Epithelial cell of proximal tubule (primary cell): ENCODE data around the gene LRRC9. TPM values are rescaled to one million over a fixed set of nuclear protein-coding genes. Genes with fewer than 3 reads are reported as not detected.
"Not testable (repeated sequence)": the region's sequence is repeated elsewhere in the genome, so short reads cannot be mapped to it uniquely, and the experiment has no call there.

ENCODE experiments used
- DNase-seq: peaks from one replicate; pipeline ENCODE4 v3.0.0-alpha.2; 2011; ENCODE audit warnings: low read depth
- H3K4me3 ChIP-seq: 2 replicates; pipeline ENCODE4 v1.5.1; 2011; ENCODE audit warnings: low read depth, mild to moderate bottlenecking, low read length
- total RNA-seq: library from RNA; depleted of rRNA; stranded (reverse); fragments of >200 nt; gene quantifications from 2 replicates; pipeline ENCODE4 v1.2.3, GENCODE V29; 2015
- TF ChIP-seq, protein P1 (sequence below): conservative IDR thresholded peaks from 2 replicates; pipeline ENCODE4 v1.5.1; 2012; ENCODE audit warnings: low read depth, mild to moderate bottlenecking, low read length

The LRRC9 gene
- total RNA-seq, 1 donor from 2014 or later: 0.23 TPM

DNA sequence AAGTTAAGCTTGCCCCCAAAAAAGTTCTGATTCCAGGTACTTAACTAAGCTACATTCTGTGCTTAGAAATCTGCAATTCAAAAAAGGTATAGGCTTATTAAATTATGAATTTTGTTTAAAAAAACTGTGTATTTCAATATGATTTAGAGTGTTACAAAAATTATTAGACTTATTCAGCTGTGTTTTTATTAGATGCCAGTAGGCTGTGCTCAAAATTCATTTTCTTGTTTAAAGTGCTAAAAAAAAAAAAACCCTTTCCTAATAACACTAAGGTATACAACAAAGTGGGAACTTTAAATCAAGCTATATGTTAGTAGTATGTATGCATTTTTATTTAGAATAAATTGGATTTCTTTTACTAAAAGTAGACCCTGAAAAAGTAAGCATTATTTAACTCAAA, 25.0 kb downstream of the LRRC9 start:
- TF ChIP-seq, protein P1, sequence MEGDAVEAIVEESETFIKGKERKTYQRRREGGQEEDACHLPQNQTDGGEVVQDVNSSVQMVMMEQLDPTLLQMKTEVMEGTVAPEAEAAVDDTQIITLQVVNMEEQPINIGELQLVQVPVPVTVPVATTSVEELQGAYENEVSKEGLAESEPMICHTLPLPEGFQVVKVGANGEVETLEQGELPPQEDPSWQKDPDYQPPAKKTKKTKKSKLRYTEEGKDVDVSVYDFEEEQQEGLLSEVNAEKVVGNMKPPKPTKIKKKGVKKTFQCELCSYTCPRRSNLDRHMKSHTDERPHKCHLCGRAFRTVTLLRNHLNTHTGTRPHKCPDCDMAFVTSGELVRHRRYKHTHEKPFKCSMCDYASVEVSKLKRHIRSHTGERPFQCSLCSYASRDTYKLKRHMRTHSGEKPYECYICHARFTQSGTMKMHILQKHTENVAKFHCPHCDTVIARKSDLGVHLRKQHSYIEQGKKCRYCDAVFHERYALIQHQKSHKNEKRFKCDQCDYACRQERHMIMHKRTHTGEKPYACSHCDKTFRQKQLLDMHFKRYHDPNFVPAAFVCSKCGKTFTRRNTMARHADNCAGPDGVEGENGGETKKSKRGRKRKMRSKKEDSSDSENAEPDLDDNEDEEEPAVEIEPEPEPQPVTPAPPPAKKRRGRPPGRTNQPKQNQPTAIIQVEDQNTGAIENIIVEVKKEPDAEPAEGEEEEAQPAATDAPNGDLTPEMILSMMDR: no peak
- no peak for DNase-seq
- H3K4me3 ChIP-seq: no peak overlapping the region

DNA sequence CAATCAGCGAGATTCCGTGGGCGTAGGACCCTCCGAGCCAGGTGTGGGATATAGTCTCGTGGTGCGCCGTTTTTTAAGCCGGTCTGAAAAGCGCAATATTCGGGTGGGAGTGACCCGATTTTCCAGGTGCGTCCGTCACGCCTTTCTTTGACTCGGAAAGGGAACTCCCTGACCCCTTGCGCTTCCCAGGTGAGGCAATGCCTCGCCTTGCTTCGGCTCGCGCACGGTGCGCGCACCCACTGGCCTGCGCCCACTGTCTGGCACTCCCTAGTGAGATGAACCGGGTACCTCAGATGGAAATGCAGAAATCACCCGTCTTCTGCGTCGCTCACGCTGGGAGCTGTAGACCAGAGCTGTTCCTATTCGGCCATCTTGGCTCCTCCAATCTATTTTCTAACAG, 32.2 kb downstream of the LRRC9 start:
- not testable (repeated sequence) for H3K4me3 ChIP-seq, DNase-seq

DNA sequence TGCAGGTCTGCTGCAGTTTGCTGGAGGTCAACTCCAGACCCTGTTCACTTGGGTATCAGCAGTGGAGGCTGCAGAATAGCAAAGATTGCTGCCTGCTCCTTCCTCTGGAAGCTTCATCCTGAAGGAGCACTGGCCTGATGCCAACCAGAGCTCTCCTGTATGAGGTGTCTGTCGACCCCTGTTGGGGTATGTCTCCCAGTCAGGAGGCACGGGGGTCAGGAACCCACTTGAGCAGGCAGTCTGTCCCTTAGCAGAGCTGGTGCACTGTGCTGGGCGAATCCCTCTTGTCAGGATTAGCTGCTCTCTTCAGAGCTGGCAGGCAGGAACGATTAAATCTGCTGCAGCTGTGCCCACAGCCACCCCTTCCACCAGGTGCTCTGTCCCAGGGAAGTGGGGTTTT, 37.9 kb downstream of the LRRC9 start:
- DNase-seq: not testable (repeated sequence)

DNA sequence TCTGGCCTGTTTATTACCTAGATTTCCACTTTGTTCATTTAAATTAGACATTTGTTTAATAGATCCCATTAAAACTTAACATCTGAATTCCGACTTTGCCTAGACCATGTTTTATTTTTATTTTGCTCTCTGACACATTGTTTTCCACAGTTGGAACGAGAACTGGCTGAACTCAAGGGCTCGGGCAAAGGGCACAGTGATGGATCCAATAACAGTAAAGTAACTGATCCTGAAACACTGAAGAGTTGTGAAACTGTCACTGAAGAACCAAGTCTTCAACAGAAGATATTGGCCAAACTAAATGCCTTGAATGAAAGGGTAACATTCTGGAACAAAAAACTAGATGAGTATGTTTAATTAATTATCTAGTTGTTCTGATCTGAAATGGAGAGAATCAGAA, 39.7 kb downstream of the LRRC9 start:
- TF ChIP-seq, protein P1: no peak
- DNase-seq: no peak
- H3K4me3 ChIP-seq: no peak overlapping the region

More for the DNA sequence above, 37.9 kb downstream of the LRRC9 start:
- H3K4me3 ChIP-seq: not testable (repeated sequence)

DNA sequence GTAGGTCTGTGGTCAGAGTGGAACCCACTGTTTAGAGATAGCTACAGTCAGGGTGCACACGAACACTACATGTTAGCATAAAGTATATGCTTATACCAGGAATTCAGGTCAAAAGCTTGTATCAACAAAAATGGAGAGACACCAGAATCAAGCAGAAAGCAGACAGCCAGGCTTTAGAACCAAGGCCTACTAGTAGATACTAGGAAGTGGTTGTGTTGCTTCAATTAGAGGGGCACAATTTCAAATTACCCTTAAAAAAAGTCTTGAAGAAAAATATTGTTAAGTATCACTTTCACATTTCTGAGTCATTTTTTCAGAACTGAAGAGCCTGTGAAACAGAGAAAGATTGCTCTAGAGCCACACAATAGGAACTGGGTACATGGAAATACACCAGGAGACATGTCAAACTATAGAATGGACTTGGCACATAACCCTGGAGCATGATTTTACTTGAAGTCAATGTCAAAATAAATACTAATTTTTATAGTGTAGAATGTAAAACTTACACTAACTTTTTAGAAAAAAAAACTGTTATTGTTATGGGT, 41.6 kb downstream of the LRRC9 start:
- TF ChIP-seq, protein P1: no peak
- H3K4me3 ChIP-seq: no peak overlapping the region

DNA sequence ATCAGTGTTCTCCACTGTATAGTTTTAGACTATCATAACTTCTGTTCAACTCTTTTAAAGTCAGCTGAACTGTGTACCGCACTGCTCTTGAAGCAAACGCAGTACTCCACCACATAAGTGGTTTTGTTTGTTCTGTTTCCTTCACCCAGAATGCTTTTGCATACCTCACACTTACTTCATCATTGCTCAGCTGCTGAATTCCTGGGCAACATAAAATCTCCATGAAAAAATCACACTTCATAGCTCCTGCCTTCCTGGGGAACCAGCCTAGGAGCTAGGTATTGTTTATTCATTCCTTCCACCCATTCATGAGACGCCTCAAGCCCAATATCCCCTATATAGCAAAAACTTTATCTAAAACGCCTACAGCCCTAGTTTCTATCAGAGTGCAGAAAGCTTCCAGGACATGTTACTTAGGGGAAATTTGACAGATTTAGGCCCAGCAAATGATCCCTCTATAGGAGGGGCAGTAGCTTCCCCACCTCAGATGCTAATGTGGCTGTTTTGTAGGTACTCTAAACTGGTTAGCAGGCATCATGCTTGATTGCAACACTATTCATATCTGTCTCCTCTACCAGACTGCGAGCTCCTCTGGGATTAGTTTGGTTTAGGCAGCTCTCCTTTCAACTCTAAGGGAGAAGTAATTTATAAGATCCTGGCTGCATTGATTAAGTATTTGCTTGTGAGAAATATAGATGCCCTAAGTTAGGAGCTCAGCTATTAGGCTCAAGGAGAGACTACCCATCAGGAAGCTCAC, 44.5 kb downstream of the LRRC9 start:
- TF ChIP-seq, protein P1: no peak
- DNase-seq: no peak
- no peak overlapping the region for H3K4me3 ChIP-seq

More for the DNA sequence above, 41.6 kb downstream of the LRRC9 start:
- DNase-seq: no peak

DNA sequence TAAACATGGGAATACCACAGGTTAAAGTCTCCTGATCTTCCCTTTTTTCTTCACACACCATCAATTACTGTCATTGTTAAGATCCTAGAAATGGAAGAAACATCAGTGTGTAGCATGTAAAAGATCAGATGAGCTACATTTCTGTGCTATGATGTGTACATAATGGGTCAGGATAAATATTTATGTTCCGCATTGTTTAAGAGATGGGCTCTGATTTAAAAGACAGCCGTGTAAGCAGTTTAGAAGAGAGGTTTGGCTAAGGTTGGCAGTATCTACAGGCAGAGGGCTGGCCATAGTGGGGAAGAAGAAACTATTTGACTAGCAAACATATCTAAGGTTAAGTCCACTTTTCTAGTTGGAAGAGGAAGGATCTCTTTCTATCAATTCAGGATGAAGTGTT, 49.4 kb downstream of the LRRC9 start:
- H3K4me3 ChIP-seq: no peak overlapping the region
- TF ChIP-seq, protein P1: no peak
- DNase-seq: no peak

DNA sequence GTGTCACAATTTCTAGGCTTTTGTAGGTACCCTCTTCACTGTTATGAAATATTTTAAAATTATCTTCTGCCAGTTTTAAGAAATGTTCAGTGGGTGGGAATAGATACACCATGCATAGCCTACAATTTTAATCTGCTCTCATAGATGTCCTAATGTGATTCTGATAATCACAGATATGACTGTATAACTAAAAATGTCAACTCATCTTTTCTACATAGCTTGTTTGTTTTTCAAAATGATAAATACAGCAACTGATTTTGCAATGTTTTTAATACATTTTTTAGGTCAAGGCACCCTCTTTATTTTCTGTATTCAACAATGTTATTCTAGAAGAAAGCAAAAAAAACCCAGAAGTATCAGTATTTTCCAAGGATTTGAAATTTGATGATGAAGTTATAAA, 61.6 kb downstream of the LRRC9 start:
- DNase-seq: no peak
- TF ChIP-seq, protein P1: no peak
- H3K4me3 ChIP-seq: no peak overlapping the region
